Glutamatergic neuron (in vitro differentiated cells): ENCODE measurements around the gene FLT3. TPM values are rescaled to one million over a fixed set of nuclear protein-coding genes. Genes with fewer than 3 reads are reported as not detected.

ENCODE experiments used
- DNase-seq: peaks from one replicate; pipeline ENCODE4 v3.0.0; 2022
- H3K27ac Mint-ChIP-seq: one replicate; pipeline ENCODE4 v1.8.0; 2020; ENCODE audit warnings: mild to moderate bottlenecking, mixed read lengths, inconsistent platforms; ENCODE audit not compliant: unreplicated experiment
- H3K27me3 Mint-ChIP-seq: one replicate; pipeline ENCODE4 v1.8.0; 2020; ENCODE audit warnings: mild to moderate bottlenecking, moderate library complexity, mixed read lengths, inconsistent platforms; ENCODE audit not compliant: unreplicated experiment
- H3K36me3 Mint-ChIP-seq: one replicate; pipeline ENCODE4 v1.8.0; 2020; ENCODE audit warnings: mild to moderate bottlenecking, mixed read lengths, inconsistent platforms; ENCODE audit not compliant: unreplicated experiment
- H3K4me1 Mint-ChIP-seq: one replicate; pipeline ENCODE4 v1.8.0; 2020; ENCODE audit warnings: mild to moderate bottlenecking, low read depth, mixed read lengths, inconsistent platforms; ENCODE audit not compliant: unreplicated experiment
- H3K4me3 Mint-ChIP-seq: one replicate; pipeline ENCODE4 v1.8.0; 2020; ENCODE audit warnings: mild to moderate bottlenecking, mixed read lengths, inconsistent platforms; ENCODE audit not compliant: unreplicated experiment
- H3K9me3 Mint-ChIP-seq: one replicate; pipeline ENCODE4 v1.8.0; 2020; ENCODE audit warnings: mild to moderate bottlenecking, moderate library complexity, mixed read lengths, inconsistent platforms; ENCODE audit not compliant: unreplicated experiment
- CTCF ChIP-seq: fragments of 200-600 bp; sonication (generic); IDR thresholded peaks from one replicate; pipeline ENCODE4 v1.5.0; 2021; ENCODE audit not compliant: partially characterized antibody, unreplicated experiment
- total RNA-seq: library from RNA; stranded (reverse); fragmentation: NEBNext Ultra II Directional; extraction: Animal tissue kit (Norgen Biotek cat#: 25700); gene quantifications from one replicate; pipeline ENCODE4 v1.2.1, GENCODE V29; 2021; ENCODE audit not compliant: unreplicated experiment

Gene FLT3
- total RNA-seq, 1 donor from 2014 or later = not detected

- Mint-ChIP-seq H3K27ac (no peak overlapping the region), H3K4me3 (peak overlapping the region; percentile 22), H3K9me3 (peaks cover 3% of the 10 kb centered on the region), H3K27me3 (peaks cover 43% of the 10 kb centered on the region), H3K36me3 (no peaks in the 10 kb centered on the region), H3K4me1 (peaks cover 1% of the 10 kb centered on the region)
- TF ChIP-seq CTCF = no peak
- DNase-seq = no peak
Measured at GRCh38 chr13:27959976-27960361, 140.4 kb downstream of the FLT3 start.

DNA sequence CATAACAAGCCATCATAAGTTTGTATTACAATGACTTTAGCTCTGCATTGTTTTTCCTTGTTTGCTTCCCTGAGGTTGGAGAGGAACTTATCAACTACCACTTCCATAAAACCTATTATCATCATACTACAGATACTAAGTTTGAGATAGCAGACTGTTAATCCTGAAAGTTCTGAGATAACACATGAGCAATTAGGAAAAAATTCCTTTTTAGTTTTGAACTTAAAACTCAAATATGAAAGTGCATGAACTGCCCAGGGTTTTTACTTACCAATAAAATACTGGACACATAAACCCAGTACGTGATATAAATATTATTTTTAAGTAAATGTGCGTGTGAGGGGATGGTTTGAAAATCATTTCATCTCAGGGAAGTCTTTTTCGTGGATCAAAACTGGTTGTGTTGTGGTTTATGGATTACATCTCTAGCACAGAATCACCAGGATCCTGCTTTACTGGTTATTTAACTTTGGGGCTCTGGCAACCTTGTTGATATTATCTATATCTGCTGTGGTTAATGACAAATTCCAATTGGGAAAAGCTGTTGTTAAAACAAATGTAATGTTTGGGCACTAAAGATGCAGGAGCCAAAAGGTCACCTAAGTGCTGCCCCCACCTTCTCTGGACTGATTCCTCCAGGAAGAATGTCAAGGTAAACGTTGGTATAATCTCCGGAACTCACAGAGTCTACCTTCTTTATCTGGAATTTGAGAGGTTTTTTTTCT, 143.6 kb downstream of the FLT3 start:
- no peak for TF ChIP-seq CTCF
- Mint-ChIP-seq H3K36me3 (no peaks in the 10 kb centered on the region), H3K27ac (no peak overlapping the region), H3K9me3 (peaks cover under 1% of the 10 kb centered on the region), H3K27me3 (peaks cover 34% of the 10 kb centered on the region), H3K4me1 (peaks cover 1% of the 10 kb centered on the region), H3K4me3 (no peak overlapping the region)
- DNase-seq = no peak

DNA sequence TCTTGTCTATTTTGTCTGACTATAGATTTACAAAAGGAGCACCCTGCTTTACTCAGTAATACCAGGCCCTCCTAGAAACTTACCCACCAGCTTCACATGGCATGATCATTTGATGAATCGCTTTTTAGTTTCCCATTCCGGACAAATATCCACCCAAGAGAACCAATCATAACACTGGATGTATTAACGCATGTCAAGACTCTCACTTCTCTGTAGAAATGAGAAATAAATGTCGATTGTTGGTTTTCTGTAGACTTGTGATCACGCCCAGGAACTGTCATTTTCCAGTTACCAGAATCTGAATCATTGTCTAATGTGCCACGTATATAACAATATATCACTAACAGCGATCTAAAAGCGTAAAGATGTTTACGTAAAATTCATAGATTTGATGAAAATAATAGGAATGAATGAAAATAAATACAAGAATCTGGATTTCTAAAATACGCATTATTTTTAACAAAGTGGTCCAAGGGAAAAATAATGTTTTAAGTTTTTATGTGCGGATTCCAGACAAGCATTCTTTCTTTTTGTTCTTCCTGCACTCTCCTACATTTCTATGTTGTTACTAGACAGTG, 145.3 kb downstream of the FLT3 start:
- H3K27ac Mint-ChIP-seq = no peak overlapping the region
- H3K4me3 Mint-ChIP-seq = no peak overlapping the region
- H3K4me1 Mint-ChIP-seq = no peaks in the 10 kb centered on the region
- H3K36me3 Mint-ChIP-seq = no peaks in the 10 kb centered on the region
- H3K27me3 Mint-ChIP-seq = peaks cover 37% of the 10 kb centered on the region
- no peaks in the 10 kb centered on the region for H3K9me3 Mint-ChIP-seq
- TF ChIP-seq CTCF = no peak
- no peak for DNase-seq

DNA sequence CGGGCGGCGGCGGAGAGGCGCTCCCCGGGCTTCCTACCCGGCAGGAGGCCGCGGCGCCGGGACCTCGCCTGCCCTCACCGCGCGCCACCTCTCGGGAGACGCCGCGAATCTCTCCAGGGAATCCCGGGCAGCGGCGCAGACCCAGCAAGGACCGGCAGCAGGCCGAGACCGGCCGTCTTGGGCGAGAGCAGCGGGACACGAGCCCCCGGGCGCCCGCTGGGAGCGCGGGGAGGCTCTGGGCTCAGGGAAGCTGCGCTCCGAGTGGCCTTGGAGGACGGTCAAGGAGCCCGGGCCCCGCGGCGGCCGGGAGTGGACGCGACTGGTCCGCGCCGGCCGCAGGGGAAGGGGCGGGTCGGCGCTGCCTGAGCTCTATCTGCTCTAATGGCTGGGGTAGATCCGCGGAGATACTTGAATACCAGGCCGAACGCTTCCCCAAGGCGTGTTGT, 145.9 kb downstream of the FLT3 start:
- DNase-seq = peak; percentile 56
- Mint-ChIP-seq H3K9me3 (no peaks in the 10 kb centered on the region), H3K36me3 (no peaks in the 10 kb centered on the region), H3K27me3 (peaks cover 35% of the 10 kb centered on the region), H3K27ac (no peak overlapping the region), H3K4me1 (no peaks in the 10 kb centered on the region), H3K4me3 (peak overlapping the region; percentile 67)
- no peak for TF ChIP-seq CTCF

DNA sequence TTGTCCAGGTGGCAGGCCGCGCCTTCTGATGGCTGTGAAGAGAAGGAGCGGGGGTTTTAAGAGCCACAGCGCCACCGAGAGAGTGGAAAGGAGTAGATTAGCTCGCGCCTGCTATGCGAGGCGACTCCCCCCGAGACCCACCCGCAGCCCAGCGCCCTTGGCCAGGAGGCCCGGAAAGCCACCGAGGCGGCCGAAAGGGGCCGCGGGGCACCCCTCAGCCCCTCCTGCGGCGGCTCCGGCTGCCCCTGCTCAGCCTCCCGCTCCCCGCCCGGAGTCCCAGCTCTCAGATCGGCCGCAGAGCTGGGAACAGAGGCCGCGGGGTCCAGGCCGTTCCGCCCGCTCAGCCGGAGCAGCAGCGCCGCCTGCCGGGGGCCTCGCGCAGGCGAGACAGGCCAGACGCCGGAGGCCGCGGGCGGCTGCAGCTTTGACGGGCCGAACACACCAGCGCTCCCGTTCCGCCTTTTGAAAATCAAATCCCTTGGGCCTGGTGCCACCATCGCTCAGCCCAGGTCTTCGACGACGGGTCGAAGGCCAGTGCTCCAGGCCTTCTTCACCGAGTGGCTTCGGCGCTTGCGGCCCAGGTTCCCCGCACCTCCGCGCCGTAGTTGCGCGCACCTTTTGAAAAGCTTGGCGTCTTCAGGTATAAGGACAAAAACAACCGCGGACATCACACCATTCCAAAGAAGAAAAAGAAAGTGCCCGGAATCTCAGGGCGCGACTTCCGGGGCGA, 146.5 kb downstream of the FLT3 start:
- no peaks in the 10 kb centered on the region for H3K9me3 Mint-ChIP-seq
- H3K27ac Mint-ChIP-seq = no peak overlapping the region
- peaks cover 36% of the 10 kb centered on the region for H3K27me3 Mint-ChIP-seq
- DNase-seq = peak; percentile 92
- peak; percentile 99 for TF ChIP-seq CTCF
- H3K4me3 Mint-ChIP-seq = peak overlapping the region; percentile 67
- H3K36me3 Mint-ChIP-seq = no peaks in the 10 kb centered on the region
- H3K4me1 Mint-ChIP-seq = no peaks in the 10 kb centered on the region
